DND-41 (cell line): ENCODE measurements around the gene TMEM9.

ENCODE experiments used
- ATAC-seq: fragments of 200-7000 bp; cut with Tn5 transposase; 3 replicates; pipeline ENCODE4 v1.9.1; 2021; ENCODE audit warnings: low read depth; ENCODE audit not compliant: insufficient read depth
- DNase-seq: peaks from one replicate; pipeline ENCODE4 v3.0.0-alpha.2; 2020
- H2AFZ ChIP-seq: 2 replicates; pipeline ENCODE4 v1.6.0; 2012; ENCODE audit warnings: low read depth, low read length
- H3K27ac ChIP-seq: 2 replicates; pipeline ENCODE4 v1.5.1; 2012; ENCODE audit warnings: low read length, inconsistent platforms
- H3K27me3 ChIP-seq: fragments of 200-600 bp; sonication (generic); 2 replicates; pipeline ENCODE4 v1.6.0; 2012; ENCODE audit warnings: low read length, mild to moderate bottlenecking, inconsistent platforms; ENCODE audit not compliant: insufficient read depth, poor library complexity
- H3K36me3 ChIP-seq: 2 replicates; pipeline ENCODE4 v1.5.1; 2012; ENCODE audit warnings: low read length, inconsistent platforms; ENCODE audit not compliant: insufficient read depth
- H3K4me1 ChIP-seq: 2 replicates; pipeline ENCODE4 v1.5.1; 2012; ENCODE audit warnings: mild to moderate bottlenecking, low read length; ENCODE audit not compliant: insufficient read depth
- H3K4me2 ChIP-seq: 2 replicates; pipeline ENCODE4 v1.6.0; 2012; ENCODE audit warnings: mild to moderate bottlenecking, moderate library complexity, low read length, inconsistent platforms; ENCODE audit not compliant: insufficient read depth
- H3K4me3 ChIP-seq, 2 experiments: fragments of 200-600 bp in 1 of 2; shearing (Covaris generic) in 1 of 2; 2 replicates each; pipeline ENCODE4 v1.5.1; 2012 to 2016; ENCODE audit warnings: inconsistent platforms in 2 of 2, low read length in 2 of 2, mild to moderate bottlenecking in 2 of 2, low read depth in 1 of 2, moderate library complexity in 1 of 2
- H3K79me2 ChIP-seq: 2 replicates; pipeline ENCODE4 v1.6.0; 2012; ENCODE audit warnings: low read length, inconsistent platforms; ENCODE audit not compliant: insufficient read depth
- H3K9ac ChIP-seq: 2 replicates; pipeline ENCODE4 v1.6.0; 2012; ENCODE audit warnings: low read depth, mild to moderate bottlenecking, inconsistent platforms, low read length, moderate library complexity
- H3K9me3 ChIP-seq: 2 replicates; pipeline ENCODE4 v1.5.1; 2012; ENCODE audit warnings: low read length, moderate library complexity, mild to moderate bottlenecking, inconsistent platforms; ENCODE audit not compliant: insufficient read depth, severe bottlenecking
- H4K20me1 ChIP-seq: 2 replicates; pipeline ENCODE4 v1.6.0; 2012; ENCODE audit warnings: low read length; ENCODE audit not compliant: insufficient read depth
- CTCF ChIP-seq: IDR thresholded peaks from 2 replicates; pipeline ENCODE4 v1.5.1; 2012; ENCODE audit warnings: borderline replicate concordance, low read length, moderate library complexity, mild to moderate bottlenecking; ENCODE audit not compliant: poor library complexity, severe bottlenecking; ENCODE audit errors: extremely low read depth
- EZH2 ChIP-seq: IDR thresholded peaks from 3 replicates; pipeline ENCODE4 v1.6.1; 2012; ENCODE audit warnings: borderline replicate concordance, low read depth, mild to moderate bottlenecking, moderate library complexity, low read length, inconsistent platforms; ENCODE audit not compliant: severe bottlenecking

TMEM9 gene

GRCh38 chr1:201181726-201182125, 27.5 kb upstream of the TMEM9 start:
- Histone ChIP-seq H3K27me3 (peaks cover 36% of the 10 kb centered on the region), H3K9me3 (no peaks in the 10 kb centered on the region), H2AFZ (no peak overlapping the region), H3K79me2 (no peaks in the 10 kb centered on the region), H4K20me1 (no peaks in the 10 kb centered on the region), H3K9ac (no peak overlapping the region), H3K36me3 (no peaks in the 10 kb centered on the region), H3K4me3 (no peak overlapping the region), H3K4me2 (no peak overlapping the region), H3K4me1 (no peaks in the 10 kb centered on the region), H3K27ac (no peak overlapping the region)
- TF ChIP-seq CTCF (no peak), EZH2 (no peak)
- DNase-seq (no peak), ATAC-seq (no peak)

- DNase-seq (no peak), ATAC-seq (no peak)
- no peaks in the 10 kb centered on the region for H3K36me3 ChIP-seq
- no peak overlapping the region for H3K4me3 ChIP-seq
- H3K9ac ChIP-seq, result no peak overlapping the region
- H4K20me1 ChIP-seq, result no peaks in the 10 kb centered on the region
- H3K4me1 ChIP-seq, result no peaks in the 10 kb centered on the region
- no peak overlapping the region for H3K27ac ChIP-seq
- TF ChIP-seq EZH2 (no peak), CTCF (no peak)
- no peaks in the 10 kb centered on the region for H3K79me2 ChIP-seq
- no peak overlapping the region for H2AFZ ChIP-seq
- peaks cover 40% of the 10 kb centered on the region for H3K27me3 ChIP-seq
- H3K9me3 ChIP-seq, result no peaks in the 10 kb centered on the region
- H3K4me2 ChIP-seq, result no peak overlapping the region
Measured at GRCh38 chr1:201181323-201181722, 27.0 kb upstream of the TMEM9 start.

- no peak for TF ChIP-seq CTCF
- TF ChIP-seq EZH2, result no peak
- H3K9me3 ChIP-seq, result no peaks in the 10 kb centered on the region
- H3K27ac ChIP-seq, result no peak overlapping the region
- no peaks in the 10 kb centered on the region for H3K36me3 ChIP-seq
- H3K4me1 ChIP-seq, result no peaks in the 10 kb centered on the region
- peaks cover 42% of the 10 kb centered on the region for H3K27me3 ChIP-seq
- H3K4me2 ChIP-seq, result no peak overlapping the region
- H3K79me2 ChIP-seq, result no peaks in the 10 kb centered on the region
- DNase-seq (no peak), ATAC-seq (no peak)
- no peaks in the 10 kb centered on the region for H4K20me1 ChIP-seq
- no peak overlapping the region for H3K4me3 ChIP-seq
- no peak overlapping the region for H3K9ac ChIP-seq
- no peak overlapping the region for H2AFZ ChIP-seq
Measured at GRCh38 chr1:201180901-201181300, 26.6 kb upstream of the TMEM9 start.

GRCh38 chr1:201180141-201180540, 25.9 kb upstream of the TMEM9 start:
- no peaks in the 10 kb centered on the region for H4K20me1 ChIP-seq
- no peak overlapping the region for H3K27ac ChIP-seq
- no peaks in the 10 kb centered on the region for H3K36me3 ChIP-seq
- TF ChIP-seq EZH2, result no peak
- no peak for TF ChIP-seq CTCF
- no peak overlapping the region for H3K9ac ChIP-seq
- H3K79me2 ChIP-seq, result no peaks in the 10 kb centered on the region
- no peak for ATAC-seq
- no peaks in the 10 kb centered on the region for H3K4me1 ChIP-seq
- no peak for DNase-seq
- H3K9me3 ChIP-seq, result no peaks in the 10 kb centered on the region
- no peak overlapping the region for H2AFZ ChIP-seq
- peaks cover 35% of the 10 kb centered on the region for H3K27me3 ChIP-seq
- no peak overlapping the region for H3K4me3 ChIP-seq
- H3K4me2 ChIP-seq, result no peak overlapping the region
